OCI-LY3 (cell line): ENCODE data around the gene SHC2.

Source experiments
- CTCF ChIP-seq: fragments of 200-600, 300-600 bp; sonication (generic); IDR thresholded peaks from 2 replicates; pipeline ENCODE4 v1.5.1; 2014; ENCODE audit warnings: antibody characterized with exemption, low read length, low read depth
- EZH2phosphoT487 ChIP-seq: fragments of 200-600 bp; shearing (Covaris generic); IDR thresholded peaks from 2 replicates; pipeline ENCODE4 v1.6.1; 2018; ENCODE audit warnings: antibody characterized with exemption, mixed run types, low read depth

GRCh38 chr19:464208-464545 is 3.3 kb upstream of the SHC2 start:
- TF ChIP-seq CTCF = no peak
- TF ChIP-seq EZH2phosphoT487 = no peak
